Naive thymus-derived CD4-positive, alpha-beta T cell (primary cell): ENCODE measurements around the gene SLC22A15. TPM values are rescaled to one million over a fixed set of nuclear protein-coding genes. Genes with fewer than 3 reads are reported as not detected.
"Not testable (repeated sequence)": the region's sequence is repeated elsewhere in the genome, so short reads cannot be mapped to it uniquely, and the experiment has no call there.

Experiments used
- ATAC-seq: fragments of 150-1000 bp; cut with Tn5 transposase; 2 replicates; pipeline ENCODE4 v1.10.0; 2021; ENCODE audit warnings: mild to moderate bottlenecking, moderate library complexity
- CTCF ChIA-PET: fragments of 350-600 bp; sonication (Branson Sonifier 250); formaldehyde crosslinking; loops from one replicate; lab custom pipeline; 2021; ENCODE audit warnings: antibody characterized with exemption; lab: Charles Lee
- POLR2A ChIA-PET: fragments of 350-600 bp; sonication (Branson Sonifier 250); formaldehyde crosslinking; loops from one replicate; lab custom pipeline; 2021; ENCODE audit warnings: antibody characterized with exemption, inconsistent platforms; lab: Charles Lee
- DNase-seq, 9 donors: peaks; one replicate each; pipeline versions ENCODE4 v3.0.0 to v3.0.0-alpha.2; 2020 to 2022; ENCODE audit warnings: mixed read lengths in 1 of 9
- H3K27ac ChIP-seq: one replicate; pipeline ENCODE4 v1.7.0; 2013; ENCODE audit warnings: mild to moderate bottlenecking, low read depth, low read length, moderate library complexity
- H3K27me3 ChIP-seq, 2 donors: one replicate each; pipeline ENCODE4 v1.7.0; 2013; ENCODE audit warnings: low read length in 2 of 2, mild to moderate bottlenecking in 2 of 2, moderate library complexity in 2 of 2; ENCODE audit not compliant: control insufficient read depth in 2 of 2, insufficient read depth in 2 of 2
- H3K36me3 ChIP-seq, 3 experiments: 1 replicate in 2 of 3; 2 replicates in 1 of 3; pipeline ENCODE4 v1.7.0; 2013; ENCODE audit warnings: low read length in 3 of 3, mild to moderate bottlenecking in 3 of 3, moderate library complexity in 1 of 3; ENCODE audit not compliant: insufficient read depth in 3 of 3, control insufficient read depth in 2 of 3
- H3K4me1 ChIP-seq, 2 donors: one replicate each; pipeline ENCODE4 v1.7.0; 2013; ENCODE audit warnings: low read length in 2 of 2, mild to moderate bottlenecking in 2 of 2, moderate library complexity in 1 of 2; ENCODE audit not compliant: control insufficient read depth in 2 of 2, insufficient read depth in 2 of 2
- H3K4me3 ChIP-seq: 2 replicates; pipeline ENCODE4 v1.7.0; 2013; ENCODE audit warnings: mild to moderate bottlenecking, low read length
- H3K9me3 ChIP-seq, 3 experiments: 1 replicate in 2 of 3; 2 replicates in 1 of 3; pipeline ENCODE4 v1.7.0; 2013; ENCODE audit warnings: low read length in 3 of 3; ENCODE audit not compliant: control insufficient read depth in 2 of 3
- H3K27ac Mint-ChIP-seq, 9 donors: one replicate each; pipeline ENCODE4 v1.8.0; 2020 to 2022; ENCODE audit warnings: mixed read lengths in 9 of 9, mild to moderate bottlenecking in 8 of 9, moderate library complexity in 5 of 9, inconsistent platforms in 2 of 9
- H3K27me3 Mint-ChIP-seq, 5 donors: one replicate each; pipeline ENCODE4 v1.8.0; 2021 to 2022; ENCODE audit warnings: mixed read lengths in 5 of 5, mild to moderate bottlenecking in 1 of 5
- H3K36me3 Mint-ChIP-seq, 5 donors: one replicate each; pipeline ENCODE4 v1.8.0; 2020 to 2022; ENCODE audit warnings: mixed read lengths in 5 of 5, mild to moderate bottlenecking in 3 of 5, inconsistent platforms in 1 of 5
- H3K4me1 Mint-ChIP-seq, 7 donors: one replicate each; pipeline ENCODE4 v1.8.0; 2020 to 2022; ENCODE audit warnings: mixed read lengths in 7 of 7, mild to moderate bottlenecking in 3 of 7, inconsistent platforms in 1 of 7
- H3K4me3 Mint-ChIP-seq, 10 donors: one replicate each; pipeline ENCODE4 v1.8.0; 2020 to 2022; ENCODE audit warnings: mild to moderate bottlenecking in 10 of 10, mixed read lengths in 10 of 10, moderate library complexity in 6 of 10, inconsistent platforms in 2 of 10
- H3K9me3 Mint-ChIP-seq, 11 donors: one replicate each; pipeline ENCODE4 v1.8.0; 2020 to 2022; ENCODE audit warnings: mixed read lengths in 11 of 11, mild to moderate bottlenecking in 4 of 11, inconsistent platforms in 1 of 11, moderate library complexity in 1 of 11
- intact Hi-C, 2 donors: fragments of 100-400 bp; cut with micrococcal nuclease; formaldehyde crosslinking; loops; one replicate each; pipeline ENCODE4 v1.15.1; 2023
- polyA plus RNA-seq, 2 donors: library from polyadenylated mRNA; unstranded; fragments of 300-500 nt; fragmentation: Illumina TruSeq; gene quantifications; one replicate each; pipeline ENCODE4 v1.2.3, GENCODE V29; 2021
- total RNA-seq, 6 experiments: library from RNA in 5 of 6; stranded (reverse) in 5 of 6; gene quantifications; 1 replicate in 5 of 6; 2 replicates in 1 of 6; pipeline ENCODE4 v1.2.3 and lab custom pipeline; 2021 to 2026

Gene SLC22A15
- total and polyA plus RNA-seq, 7 experiments from 2014 or later: 0.22 to 8.2 (median 0.90) TPM; not detected in 3

GRCh38 chr1:115969509-115969908, 6.8 kb upstream of the SLC22A15 start:
- Mint-ChIP-seq H3K27me3 (peaks cover 52 to 68% (median 62%) of the 10 kb centered on the region in 5 donors), H3K36me3 (no peaks in the 10 kb centered on the region), H3K27ac (no peak overlapping the region), H3K4me3 (no peak overlapping the region), H3K4me1 (no peaks in the 10 kb centered on the region), H3K9me3 (peaks cover 0 to 1% (median 0%) of the 10 kb centered on the region in 11 donors)
- no peak for DNase-seq
- no peaks in the 10 kb centered on the region for H3K27me3 ChIP-seq
- POLR2A ChIA-PET: no interaction called here
- no peaks in the 10 kb centered on the region for H3K4me1 ChIP-seq
- no peaks in the 10 kb centered on the region for H3K36me3 ChIP-seq
- no peak overlapping the region for H3K4me3 ChIP-seq
- H3K9me3 ChIP-seq: no peaks in the 10 kb centered on the region
- CTCF ChIA-PET: no interaction called here
- H3K27ac ChIP-seq: no peak overlapping the region
- intact Hi-C loops: no loop called here
- no peak for ATAC-seq

GRCh38 chr1:115971778-115972177, 4.5 kb upstream of the SLC22A15 start:
- H3K36me3 Mint-ChIP-seq, CTCF ChIA-PET, H3K27ac ChIP-seq, H3K36me3 ChIP-seq, H3K4me1 ChIP-seq, ATAC-seq, H3K9me3 Mint-ChIP-seq, H3K4me3 Mint-ChIP-seq, intact Hi-C loops, H3K4me3 ChIP-seq, DNase-seq, H3K27ac Mint-ChIP-seq, H3K27me3 ChIP-seq, H3K9me3 ChIP-seq, H3K4me1 Mint-ChIP-seq, POLR2A ChIA-PET: not testable (repeated sequence)
- H3K27me3 Mint-ChIP-seq: peaks cover 46 to 64% (median 57%) of the 10 kb centered on the region in 5 donors

DNA sequence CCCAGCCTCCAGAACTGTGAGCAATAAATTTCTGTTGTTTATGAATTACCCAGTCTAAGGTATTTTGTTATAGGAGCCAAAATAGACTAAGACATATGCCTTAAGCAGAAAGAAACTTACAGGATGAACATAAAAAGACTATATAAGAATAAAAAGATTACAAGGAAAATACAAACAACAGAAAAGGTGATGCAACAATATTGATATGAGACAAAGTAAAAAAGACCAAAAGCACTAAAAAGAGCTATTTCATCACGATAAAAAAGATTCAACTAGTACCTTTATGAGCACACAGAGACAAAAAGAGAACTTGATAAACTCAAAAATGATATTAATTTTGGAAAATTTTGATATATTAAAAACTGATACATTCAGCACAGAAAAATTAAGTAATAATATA, 3.2 kb upstream of the SLC22A15 start:
- peaks cover 54 to 70% (median 66%) of the 10 kb centered on the region in 5 donors for H3K27me3 Mint-ChIP-seq
- intact Hi-C loops: no loop called here
- Histone ChIP-seq H3K4me1 (no peaks in the 10 kb centered on the region), H3K4me3 (no peak overlapping the region), H3K36me3 (no peaks in the 10 kb centered on the region), H3K27ac (no peak overlapping the region), H3K27me3 (peaks cover 0 to 8% of the 10 kb centered on the region in 2 donors), H3K9me3 (no peaks in the 10 kb centered on the region)
- CTCF ChIA-PET: no interaction called here
- peaks cover 6 to 11% (median 9%) of the 10 kb centered on the region in 7 donors for H3K4me1 Mint-ChIP-seq
- peaks cover 0 to 3% (median 0%) of the 10 kb centered on the region in 11 donors for H3K9me3 Mint-ChIP-seq
- POLR2A ChIA-PET: no interaction called here
- H3K36me3 Mint-ChIP-seq: peaks cover 0 to 1% (median 0%) of the 10 kb centered on the region in 5 donors
- no peak overlapping the region for H3K27ac Mint-ChIP-seq
- no peak for ATAC-seq
- H3K4me3 Mint-ChIP-seq: no peak overlapping the region
- DNase-seq: no peak

DNA sequence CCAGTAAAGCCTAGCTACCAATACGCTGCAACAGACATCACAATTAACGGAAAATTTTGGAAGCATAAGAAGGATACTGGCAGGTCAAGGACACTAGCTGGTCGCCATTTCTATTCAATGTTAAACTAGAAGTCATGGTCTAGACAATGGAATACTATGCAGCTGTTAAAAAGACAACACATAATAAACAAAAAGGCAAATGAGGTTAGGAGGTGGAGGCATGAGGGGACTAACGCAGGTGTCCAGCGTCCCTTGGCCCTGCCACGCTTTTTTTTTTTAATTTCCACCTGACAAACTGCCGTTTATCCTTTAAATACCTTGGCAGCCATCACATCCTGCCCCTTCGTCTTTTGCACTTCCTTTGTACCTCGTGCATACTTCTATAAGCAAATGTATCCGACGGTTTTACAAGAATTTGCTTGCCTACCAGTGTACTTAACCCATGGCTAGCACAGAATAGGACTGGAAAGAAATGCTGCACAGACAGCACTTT, 698 bp upstream of the SLC22A15 start:
- ChIA-PET CTCF (interaction anchor here (0.6 to 0.7 kb wide), 2 partner anchors 75 to 1153 kb away, joined by 3 read pairs; no protein-coding TSS in a partner anchor), POLR2A (no interaction called here)
- Mint-ChIP-seq H3K27ac (peak overlapping the region in 1 of 9 donors; percentile 42), H3K4me3 (peak overlapping the region; percentile 81 to 89 (median 84)), H3K4me1 (peaks cover 6 to 12% (median 9%) of the 10 kb centered on the region in 7 donors), H3K27me3 (peaks cover 48 to 73% (median 61%) of the 10 kb centered on the region in 5 donors), H3K36me3 (peaks cover 0 to 1% (median 0%) of the 10 kb centered on the region in 5 donors), H3K9me3 (peaks cover 0 to 3% (median 0%) of the 10 kb centered on the region in 11 donors)
- H3K9me3 ChIP-seq: no peaks in the 10 kb centered on the region
- no peak for ATAC-seq
- peak overlapping the region; percentile 52 for H3K4me3 ChIP-seq
- H3K27me3 ChIP-seq: peaks cover 0 to 8% of the 10 kb centered on the region in 2 donors
- no peak for DNase-seq
- no peak overlapping the region for H3K27ac ChIP-seq
- H3K4me1 ChIP-seq: no peaks in the 10 kb centered on the region
- no peaks in the 10 kb centered on the region for H3K36me3 ChIP-seq
- intact Hi-C loops: no loop called here

- peak overlapping the region; percentile 59 to 89 (median 79) for H3K4me3 Mint-ChIP-seq
- Histone ChIP-seq H3K27me3 (peaks cover 0 to 8% of the 10 kb centered on the region in 2 donors), H3K4me1 (no peaks in the 10 kb centered on the region), H3K27ac (no peak overlapping the region), H3K4me3 (no peak overlapping the region), H3K9me3 (no peaks in the 10 kb centered on the region), H3K36me3 (no peaks in the 10 kb centered on the region)
- POLR2A ChIA-PET: no interaction called here
- H3K27ac Mint-ChIP-seq: peak overlapping the region in 1 of 9 donors; percentile 53
- peaks cover 6 to 12% (median 9%) of the 10 kb centered on the region in 7 donors for H3K4me1 Mint-ChIP-seq
- CTCF ChIA-PET: no interaction called here
- intact Hi-C loops: no loop called here
- ATAC-seq: peak; percentile 4
- no peak for DNase-seq
- H3K9me3 Mint-ChIP-seq: peaks cover 0 to 3% (median 0%) of the 10 kb centered on the region in 11 donors
- H3K36me3 Mint-ChIP-seq: peaks cover 0 to 1% (median 0%) of the 10 kb centered on the region in 5 donors
- H3K27me3 Mint-ChIP-seq: peaks cover 41 to 77% (median 51%) of the 10 kb centered on the region in 5 donors
Measured at GRCh38 chr1:115976921-115977498, 697 bp downstream of the SLC22A15 start.

DNA sequence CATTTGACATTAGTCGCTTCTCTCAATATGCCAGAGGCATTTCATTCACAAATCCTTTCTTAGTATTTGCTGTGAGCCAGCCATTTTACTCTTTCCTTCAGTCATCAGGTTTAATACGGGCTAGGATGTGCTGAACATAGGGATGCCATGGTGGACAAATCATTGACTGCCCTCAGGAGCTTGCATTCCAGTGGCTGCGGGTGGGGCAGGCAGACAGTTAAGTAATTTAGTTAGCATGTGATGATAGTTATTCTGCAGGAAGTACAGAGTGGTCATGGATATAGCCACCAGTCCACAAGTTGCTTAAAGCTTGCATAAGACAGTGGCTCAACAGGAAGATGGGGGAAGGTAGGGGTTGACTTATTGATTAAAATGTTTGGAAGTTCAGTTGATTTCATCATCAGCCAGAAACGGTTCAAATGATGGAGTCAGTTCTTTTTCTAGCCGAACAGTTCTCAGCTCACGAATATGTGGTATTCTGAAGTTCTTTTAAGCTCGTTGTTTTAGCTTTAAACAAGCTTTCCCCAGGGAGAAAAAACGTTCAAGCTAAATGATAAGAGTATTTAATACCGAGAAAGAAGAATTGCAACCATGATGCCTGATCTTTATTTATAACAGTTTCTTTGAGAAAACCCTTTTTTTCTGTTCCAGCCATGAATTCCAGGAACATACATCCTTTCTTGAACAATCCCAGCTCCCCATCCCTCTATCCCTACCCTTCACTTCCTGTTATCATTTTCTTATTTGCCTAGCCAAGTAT, 1.4 kb downstream of the SLC22A15 start:
- intact Hi-C loops: loop anchor here in 1 of 2 donors (2.0 kb wide), 1 partner anchor 29 kb away; no protein-coding TSS in a partner anchor
- Histone ChIP-seq H3K27ac (no peak overlapping the region), H3K27me3 (peaks cover 0 to 8% of the 10 kb centered on the region in 2 donors), H3K4me3 (no peak overlapping the region), H3K4me1 (no peaks in the 10 kb centered on the region), H3K36me3 (no peaks in the 10 kb centered on the region), H3K9me3 (no peaks in the 10 kb centered on the region)
- Mint-ChIP-seq H3K4me3 (peak overlapping the region; percentile 59 to 89 (median 79)), H3K4me1 (peaks cover 6 to 12% (median 9%) of the 10 kb centered on the region in 7 donors), H3K36me3 (peaks cover 0 to 1% (median 0%) of the 10 kb centered on the region in 5 donors), H3K27ac (peak overlapping the region in 1 of 9 donors; percentile 53), H3K9me3 (peaks cover 0 to 3% (median 0%) of the 10 kb centered on the region in 11 donors), H3K27me3 (peaks cover 37 to 73% (median 51%) of the 10 kb centered on the region in 5 donors)
- DNase-seq (no peak), ATAC-seq (peak; percentile 34)
- ChIA-PET POLR2A (no interaction called here), CTCF (no interaction called here)
